Measurements from ENCODE around the gene AGER. TPM values are rescaled to one million over a fixed set of nuclear protein-coding genes. Genes with fewer than 3 reads are reported as not detected.

The AGER gene
- total and polyA plus RNA-seq, 9 of the 15 experiments (the other 6 are each of a cell fraction or from before 2014, with no cell fraction given) = 1.2 to 11.5 (median 4.1) TPM

DNA sequence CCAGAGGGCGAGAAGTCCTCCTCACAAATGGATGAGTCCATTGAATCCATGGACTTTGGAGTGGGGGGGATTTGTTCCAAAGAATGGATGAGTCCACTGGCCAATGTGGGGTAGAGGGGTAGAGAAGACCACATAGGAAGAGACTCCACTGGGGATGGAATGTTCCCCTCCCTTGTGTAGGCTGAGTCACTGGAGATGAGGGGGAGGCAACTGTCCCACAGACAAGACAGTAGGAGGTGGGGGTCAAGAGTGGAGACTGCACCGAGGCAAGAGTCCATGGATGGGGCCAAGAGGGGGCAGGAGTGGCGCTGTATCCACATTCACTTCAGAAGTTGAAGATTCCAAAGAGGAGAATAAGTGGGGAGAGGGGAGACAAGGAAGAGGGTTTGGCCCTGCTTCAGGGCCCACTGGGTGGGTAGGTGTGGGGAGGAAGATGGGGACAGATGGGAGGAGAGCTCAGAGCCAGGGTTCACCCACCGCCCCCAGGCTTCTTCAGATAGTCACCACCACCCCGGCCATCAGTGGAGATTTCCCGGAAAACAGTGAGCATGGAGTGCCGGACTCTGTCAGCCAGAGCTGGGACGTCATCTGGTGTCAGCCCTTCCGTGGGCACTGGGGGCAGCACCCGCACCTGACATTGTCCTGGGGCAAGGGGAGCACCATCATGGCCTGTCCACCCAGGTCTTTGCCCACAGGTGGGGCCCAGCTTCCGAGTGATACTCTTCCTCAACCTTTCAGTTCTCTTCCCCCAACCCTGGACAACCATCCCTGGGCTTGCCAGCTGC lies 15.1 kb downstream of the AGER start (continued):
- TF ChIP-seq ZBTB11 (CRISPR knock-in tag; IDR thresholded peaks at IDR 0.05) (no peak), NUFIP1 (IDR thresholded peaks at IDR 0.05; ENCODE audit: partially characterized antibody) (no peak), NCOR1 (IDR thresholded peaks at IDR 0.05) (peak; percentile 73), DPF2 (IDR thresholded peaks at IDR 0.05) (peak; percentile 81), KDM5B (IDR thresholded peaks at IDR 0.05; ENCODE audit: insufficient replicate concordance, low read depth, low read length) (peak; percentile 22), ZNF175 (CRISPR knock-in tag; IDR thresholded peaks at IDR 0.05; ENCODE audit: low read depth) (no peak), ZBTB49 (CRISPR knock-in tag; IDR thresholded peaks at IDR 0.05; ENCODE audit: borderline replicate concordance) (no peak), BCLAF1 (IDR thresholded peaks at IDR 0.05; ENCODE audit: borderline replicate concordance in 1 of 2, control insufficient read depth in 1 of 2, low read depth in 2 of 2, low read length in 1 of 2) (0 out of 4 replicates have a peak, but pooled peaks of 1 of the 2 experiments have one; percentile 70), YBX1 (IDR thresholded peaks at IDR 0.05) (no peak), ATF3 (IDR thresholded peaks at IDR 0.05) (peak; percentile 75), ATF3 (CRISPR knock-in tag; conservative IDR thresholded peaks at IDR 0.05) (no peak)
